ENCODE data around the gene LBH. TPM values are rescaled to one million over a fixed set of nuclear protein-coding genes. Genes with fewer than 3 reads are reported as not detected.

LBH gene
- total and polyA plus RNA-seq, 9 donors, result 21.4 to 32.9 (median 29.9) TPM

DNA sequence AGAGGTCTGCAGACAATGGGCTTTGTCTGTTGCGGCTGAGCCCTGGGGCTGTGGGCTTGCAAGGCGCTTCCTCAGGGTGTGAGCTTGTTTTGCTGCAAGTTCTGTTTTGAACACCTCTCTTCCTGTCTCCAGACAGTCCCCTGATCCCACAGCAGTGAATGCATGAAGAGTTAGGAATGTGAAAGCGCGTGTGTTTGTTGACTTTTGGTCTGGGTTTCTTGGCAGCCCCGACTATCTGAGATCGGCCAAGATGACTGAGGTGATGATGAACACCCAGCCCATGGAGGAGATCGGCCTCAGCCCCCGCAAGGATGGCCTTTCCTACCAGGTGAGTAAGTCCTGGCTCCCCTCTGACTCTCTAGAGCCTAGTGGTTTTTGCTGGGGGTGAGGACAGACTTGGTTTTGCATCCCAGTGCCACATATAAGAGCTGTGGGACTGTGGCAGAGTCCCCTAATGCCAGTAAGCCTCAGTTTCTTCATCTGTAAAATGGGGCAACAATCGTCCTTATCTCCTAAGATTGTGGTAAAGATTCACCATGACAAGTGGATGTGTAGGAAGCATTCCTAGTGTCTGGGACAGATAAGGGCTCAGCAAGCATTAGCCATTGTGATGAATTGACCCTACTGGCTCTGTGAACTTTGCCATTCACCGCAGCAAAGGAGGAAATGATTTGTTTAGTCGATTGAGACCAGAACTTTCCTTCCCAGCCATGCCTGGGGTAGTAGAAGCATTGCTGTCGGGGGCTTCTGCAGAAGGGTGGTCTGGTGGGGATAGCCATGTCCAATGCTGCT is 3.0 kb downstream of the LBH start:
- Histone ChIP-seq H3K27me3 (ENCODE audit: control insufficient read depth, insufficient read depth, low read length) (peaks cover 8% of the 10 kb centered on the region), H3K27ac (ENCODE audit: low read length) (no peak overlapping the region), H3K4me1 (ENCODE audit: control insufficient read depth, insufficient read depth, low read length) (peaks cover 56% of the 10 kb centered on the region), H3K4me3 (ENCODE audit: low read length) (no peak overlapping the region), H3K36me3 (ENCODE audit: control insufficient read depth, insufficient read depth, low read length) (peaks cover 30% of the 10 kb centered on the region), H3K9me3 (replicated peaks; ENCODE audit: control insufficient read depth, low read depth, low read length) (no peaks in the 10 kb centered on the region)
- 49% methylated on average over 6 of the region's 12 CpGs for WGBS (ENCODE audit: insufficient coverage)
- DNase-seq, result peak; percentile 63

- WGBS (ENCODE audit: insufficient coverage), result 100% methylated on average over 1 of the region's 6 CpGs
- Histone ChIP-seq H3K36me3 (ENCODE audit: control insufficient read depth, insufficient read depth, low read length) (peaks cover 30% of the 10 kb centered on the region), H3K4me1 (ENCODE audit: control insufficient read depth, insufficient read depth, low read length) (peaks cover 63% of the 10 kb centered on the region), H3K27ac (ENCODE audit: low read length) (no peak overlapping the region), H3K4me3 (ENCODE audit: low read length) (no peak overlapping the region), H3K27me3 (ENCODE audit: control insufficient read depth, insufficient read depth, low read length) (peaks cover 8% of the 10 kb centered on the region), H3K9me3 (replicated peaks; ENCODE audit: control insufficient read depth, low read depth, low read length) (no peaks in the 10 kb centered on the region)
- DNase-seq, result no peak
Observed at GRCh38 chr2:30235008-30235655, 3.8 kb downstream of the LBH start.

- Histone ChIP-seq H3K27ac (ENCODE audit: low read length) (no peak overlapping the region), H3K4me3 (ENCODE audit: low read length) (no peak overlapping the region), H3K27me3 (ENCODE audit: control insufficient read depth, insufficient read depth, low read length) (peaks cover 4% of the 10 kb centered on the region), H3K4me1 (ENCODE audit: control insufficient read depth, insufficient read depth, low read length) (peaks cover 61% of the 10 kb centered on the region), H3K36me3 (ENCODE audit: control insufficient read depth, insufficient read depth, low read length) (peaks cover 30% of the 10 kb centered on the region), H3K9me3 (replicated peaks; ENCODE audit: control insufficient read depth, low read depth, low read length) (no peaks in the 10 kb centered on the region)
- WGBS (ENCODE audit: insufficient coverage), result no CpG with 5 or more reads among the region's 4 CpGs
- DNase-seq, result no peak
Observed at GRCh38 chr2:30235859-30236535, 4.7 kb downstream of the LBH start.

DNA sequence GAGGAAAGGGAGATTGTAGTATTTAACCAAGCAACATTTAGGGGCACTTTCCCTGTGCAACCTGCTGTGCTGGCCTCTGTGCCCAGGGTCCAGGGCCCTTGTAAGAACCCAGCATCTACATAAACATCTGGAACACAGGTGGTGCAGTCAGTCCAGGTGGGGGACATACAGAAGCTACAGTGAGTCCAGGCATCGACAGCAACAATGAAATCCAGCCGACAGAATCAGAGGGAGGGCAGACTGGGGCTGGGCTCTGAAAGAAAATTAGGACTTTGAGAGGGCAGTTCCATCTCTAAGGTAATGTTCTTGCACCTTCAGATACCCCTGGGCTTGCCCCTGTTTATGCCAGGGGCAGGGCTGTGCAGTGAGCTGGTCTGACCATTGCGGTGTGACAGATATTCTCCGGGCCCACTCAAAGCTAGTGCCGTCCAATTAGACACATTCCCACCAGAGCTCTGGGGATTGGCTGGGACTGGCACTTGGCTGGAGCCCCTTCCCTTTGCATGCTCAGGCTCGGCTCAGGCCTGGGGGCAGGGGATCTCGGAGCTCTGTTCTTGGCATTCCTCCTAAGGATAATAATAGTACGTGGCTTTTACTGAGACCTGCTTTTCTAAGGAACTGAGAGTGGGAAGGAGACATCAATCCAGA is 5.4 kb downstream of the LBH start:
- Histone ChIP-seq H3K36me3 (ENCODE audit: control insufficient read depth, insufficient read depth, low read length) (peaks cover 30% of the 10 kb centered on the region), H3K9me3 (replicated peaks; ENCODE audit: control insufficient read depth, low read depth, low read length) (no peaks in the 10 kb centered on the region), H3K27me3 (ENCODE audit: control insufficient read depth, insufficient read depth, low read length) (peaks cover 4% of the 10 kb centered on the region), H3K4me1 (ENCODE audit: control insufficient read depth, insufficient read depth, low read length) (peaks cover 61% of the 10 kb centered on the region), H3K4me3 (ENCODE audit: low read length) (no peak overlapping the region), H3K27ac (ENCODE audit: low read length) (no peak overlapping the region)
- no peak for DNase-seq
- 61% methylated on average over 7 of the region's 8 CpGs for WGBS (ENCODE audit: insufficient coverage)

DNA sequence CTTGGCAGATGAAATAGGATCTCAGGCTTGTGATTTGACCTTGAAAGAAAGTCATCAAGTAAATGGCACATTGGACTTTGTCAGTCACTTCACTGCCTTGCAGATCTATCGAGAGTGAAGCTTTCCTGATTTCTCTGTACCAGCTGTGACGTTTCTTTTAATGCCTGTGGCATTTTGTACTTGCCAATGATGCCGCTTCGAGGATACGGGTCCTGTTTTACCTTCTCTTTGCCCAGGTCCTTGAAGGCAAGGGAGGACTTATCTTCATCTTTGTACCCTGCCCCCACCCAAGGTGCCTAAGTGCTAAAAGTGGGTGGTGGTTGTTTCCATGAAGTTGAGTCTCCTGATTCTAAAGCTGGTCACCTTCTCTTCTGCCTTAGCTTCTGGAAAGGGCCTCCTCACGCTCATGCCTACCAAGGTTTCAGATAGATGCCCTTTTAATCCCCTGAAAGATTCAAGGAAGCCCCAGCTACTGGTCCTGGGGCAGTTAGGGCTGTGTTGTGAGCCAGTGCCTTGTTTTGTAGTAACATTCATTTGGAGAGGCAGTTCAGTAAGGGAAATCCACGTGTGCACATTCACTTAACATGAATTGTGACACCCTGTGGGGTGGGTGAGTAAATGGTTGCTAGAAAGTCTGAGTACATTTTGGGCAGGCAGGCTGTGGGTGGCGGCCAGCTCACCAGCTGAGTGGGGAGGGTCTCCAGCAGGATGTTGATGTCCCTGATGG is 6.1 kb downstream of the LBH start:
- H3K36me3 ChIP-seq (ENCODE audit: control insufficient read depth, insufficient read depth, low read length), result peaks cover 30% of the 10 kb centered on the region
- H3K27me3 ChIP-seq (ENCODE audit: control insufficient read depth, insufficient read depth, low read length), result peaks cover 4% of the 10 kb centered on the region

GRCh38 chr2:30237966-30238800 is 6.8 kb downstream of the LBH start:
- no peaks in the 10 kb centered on the region for H3K9me3 ChIP-seq (replicated peaks; ENCODE audit: control insufficient read depth, low read depth, low read length)
- H3K4me3 ChIP-seq (ENCODE audit: low read length), result no peak overlapping the region
- peaks cover 48% of the 10 kb centered on the region for H3K4me1 ChIP-seq (ENCODE audit: control insufficient read depth, insufficient read depth, low read length)
- H3K27ac ChIP-seq (ENCODE audit: low read length), result no peak overlapping the region
- H3K27me3 ChIP-seq (ENCODE audit: control insufficient read depth, insufficient read depth, low read length), result no peaks in the 10 kb centered on the region
- 71% methylated on average over 7 of the region's 13 CpGs for WGBS (ENCODE audit: insufficient coverage)
- no peak for DNase-seq
- peaks cover 30% of the 10 kb centered on the region for H3K36me3 ChIP-seq (ENCODE audit: control insufficient read depth, insufficient read depth, low read length)

More for the DNA sequence above, 6.1 kb downstream of the LBH start:
- H3K27ac ChIP-seq (ENCODE audit: low read length), result no peak overlapping the region
- H3K4me1 ChIP-seq (ENCODE audit: control insufficient read depth, insufficient read depth, low read length), result peaks cover 55% of the 10 kb centered on the region
- no peak overlapping the region for H3K4me3 ChIP-seq (ENCODE audit: low read length)
- DNase-seq, result no peak
- WGBS (ENCODE audit: insufficient coverage), result 83% methylated on average over 5 of the region's 8 CpGs
- H3K9me3 ChIP-seq (replicated peaks; ENCODE audit: control insufficient read depth, low read depth, low read length), result no peaks in the 10 kb centered on the region

DNA sequence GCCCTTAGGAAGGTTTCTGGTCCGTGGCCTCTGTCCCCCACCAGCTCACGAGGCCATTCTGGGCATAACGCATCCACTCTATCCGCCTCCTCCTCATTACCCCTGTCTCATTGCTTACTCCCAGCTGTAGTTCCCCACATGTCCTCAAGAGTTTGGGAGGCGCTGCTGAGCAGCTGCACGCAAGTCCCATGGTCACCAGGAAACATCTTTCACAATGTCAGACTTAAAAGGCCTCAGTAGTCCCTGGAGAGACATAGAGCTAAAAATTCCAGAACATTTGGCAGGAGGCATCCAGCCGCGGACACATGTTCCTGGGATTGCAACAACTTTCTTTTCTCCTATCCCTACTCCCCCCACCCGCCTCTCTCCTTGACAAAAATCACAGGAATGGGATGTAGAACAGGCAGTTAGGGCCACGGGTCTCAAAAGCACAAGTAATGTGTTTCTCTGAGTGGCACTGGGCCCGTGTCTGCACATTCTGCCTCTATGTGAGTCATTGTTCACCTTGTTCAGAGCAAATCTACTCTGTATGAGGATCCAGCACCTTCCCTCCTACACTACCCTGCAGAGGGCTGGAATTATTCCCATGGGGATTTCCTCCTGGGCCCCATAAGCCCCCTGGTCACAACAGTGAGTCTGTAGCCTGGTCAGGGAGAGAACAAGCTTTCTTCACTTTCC is 8.1 kb downstream of the LBH start:
- no peak overlapping the region for H3K4me3 ChIP-seq (ENCODE audit: low read length)
- peaks cover 29% of the 10 kb centered on the region for H3K36me3 ChIP-seq (ENCODE audit: control insufficient read depth, insufficient read depth, low read length)
- 42% methylated on average over 6 of the region's 11 CpGs for WGBS (ENCODE audit: insufficient coverage)
- DNase-seq, result peak; percentile 97
- peaks cover 37% of the 10 kb centered on the region for H3K4me1 ChIP-seq (ENCODE audit: control insufficient read depth, insufficient read depth, low read length)
- peak overlapping the region; percentile 59 for H3K27ac ChIP-seq (ENCODE audit: low read length)
- H3K9me3 ChIP-seq (replicated peaks; ENCODE audit: control insufficient read depth, low read depth, low read length), result no peaks in the 10 kb centered on the region
- H3K27me3 ChIP-seq (ENCODE audit: control insufficient read depth, insufficient read depth, low read length), result no peaks in the 10 kb centered on the region

DNA sequence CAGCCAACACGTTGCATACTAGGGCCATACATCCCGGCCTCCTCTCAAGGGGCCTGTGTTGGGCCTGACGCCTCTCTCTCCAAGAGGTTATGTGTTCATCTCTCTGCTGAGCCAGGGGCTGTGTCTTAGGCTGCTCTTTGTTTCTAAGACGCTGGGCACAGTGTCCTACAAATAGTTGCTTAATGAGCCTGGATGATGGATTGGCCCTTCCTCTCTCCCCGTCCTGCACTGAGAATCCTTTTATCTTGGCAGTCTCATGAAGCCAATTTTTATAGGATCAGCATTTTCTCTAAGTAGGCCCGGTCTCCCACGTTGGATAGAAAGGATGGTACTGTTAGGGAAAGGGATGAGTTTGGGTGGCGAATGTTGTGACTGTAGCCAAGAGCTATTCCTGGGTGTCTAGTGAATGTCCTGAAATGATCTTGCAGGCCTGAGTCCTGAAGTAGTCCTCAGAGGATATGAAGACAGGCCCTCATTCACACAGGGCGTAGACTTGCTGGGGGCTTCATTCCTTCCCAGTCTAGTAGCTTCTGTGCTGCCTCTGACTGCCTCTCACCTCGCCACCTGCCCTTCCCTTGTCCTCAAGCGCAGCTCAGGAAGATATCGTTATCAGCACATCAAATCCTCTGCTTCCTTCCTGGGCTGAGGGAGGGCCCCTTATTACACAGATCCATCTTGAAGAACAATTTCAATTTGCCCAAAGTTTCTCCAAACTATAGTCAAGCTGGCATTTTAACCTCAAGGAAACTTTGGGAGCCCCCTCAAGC is 8.8 kb downstream of the LBH start:
- WGBS (ENCODE audit: insufficient coverage), result 55% methylated on average over 7 of the region's 12 CpGs
- H3K4me1 ChIP-seq (ENCODE audit: control insufficient read depth, insufficient read depth, low read length), result peaks cover 37% of the 10 kb centered on the region
- no peak overlapping the region for H3K4me3 ChIP-seq (ENCODE audit: low read length)
- H3K36me3 ChIP-seq (ENCODE audit: control insufficient read depth, insufficient read depth, low read length), result peaks cover 21% of the 10 kb centered on the region
- DNase-seq, result peak; percentile 71
- H3K27me3 ChIP-seq (ENCODE audit: control insufficient read depth, insufficient read depth, low read length), result no peaks in the 10 kb centered on the region
- no peaks in the 10 kb centered on the region for H3K9me3 ChIP-seq (replicated peaks; ENCODE audit: control insufficient read depth, low read depth, low read length)
- no peak overlapping the region for H3K27ac ChIP-seq (ENCODE audit: low read length)

Measured in muscle of leg (tissue), 11 donors.